Left lung (tissue), 10 donors: Measurements from ENCODE around the gene TALDO1. TPM values are rescaled to one million over a fixed set of nuclear protein-coding genes. Genes with fewer than 3 reads are reported as not detected.
A peak's percentile ranks its signal among the peaks of the same experiment; 100 is the strongest.

Source experiments
- ATAC-seq: fragments of 200-7000 bp; cut with Tn5 transposase; one replicate; pipeline ENCODE4 v1.9.1; 2020; ENCODE audit warnings: moderate library complexity
- DNase-seq, 4 donors: peaks; one replicate each; pipeline ENCODE4 v3.0.0-alpha.2; 2013 to 2020
- H3K27ac ChIP-seq, 2 donors: fragments of 200-600 bp; sonication (generic) in 1 of 2; one replicate each; pipeline versions ENCODE4 v1.5.0 to v1.8.0; 2020 to 2021
- H3K27me3 ChIP-seq, 2 donors: fragments of 200-600 bp; sonication (generic) in 1 of 2; one replicate each; pipeline versions ENCODE4 v1.5.0 to v1.8.0; 2020 to 2021
- H3K36me3 ChIP-seq, 2 donors: fragments of 200-600 bp; sonication (generic) in 1 of 2; one replicate each; pipeline versions ENCODE4 v1.5.0 to v1.8.0; 2020 to 2021
- H3K4me1 ChIP-seq, 2 donors: fragments of 200-600 bp; one replicate each; pipeline ENCODE4 v1.8.0; 2021
- H3K4me3 ChIP-seq, 2 donors: fragments of 200-600 bp; sonication (generic) in 1 of 2; one replicate each; pipeline versions ENCODE4 v1.5.0 to v1.8.0; 2020 to 2021; ENCODE audit warnings: mild to moderate bottlenecking in 1 of 2
- H3K9me3 ChIP-seq, 2 donors: fragments of 200-600 bp; sonication (generic) in 1 of 2; one replicate each; pipeline versions ENCODE4 v1.5.0 to v1.8.0; 2020 to 2021
- CTCF ChIP-seq, 2 donors: fragments of 200-600 bp; sonication (generic) in 1 of 2; IDR thresholded peaks; one replicate each; pipeline versions ENCODE4 v1.5.0 to v1.8.0; 2021; ENCODE audit warnings: antibody characterized with exemption in 2 of 2
- intact Hi-C, 2 donors: fragments of 100-400 bp; cut with DNase I; formaldehyde crosslinking; loops; one replicate each; pipeline versions ENCODE4 v1.11.2 to v1.14.2; 2022
- polyA plus RNA-seq, 6 donors: library from polyadenylated mRNA; unstranded; fragments of 120-200 nt; gene quantifications; one replicate each; pipeline ENCODE4 v1.2.1, GENCODE V29; 2013; ENCODE audit not compliant: insufficient read length in 6 of 6
- total RNA-seq, 2 donors: library from RNA; stranded (reverse); fragmentation: NEBNext Ultra II Directional; extraction: Animal tissue kit (Norgen Biotek cat#: 25700); gene quantifications; one replicate each; pipeline ENCODE4 v1.2.1, GENCODE V29; 2021
- donor health status: DM: no; HTN: yes; CAD: no.
- donor health status: DM: no; HTN: no; CAD: no.

Gene TALDO1
- total and polyA plus RNA-seq, 8 donors, result 100 to 322 (median 119) TPM

GRCh38 chr11:714436-714835 lies 32.8 kb upstream of the TALDO1 start:
- no peaks in the 10 kb centered on the region for H3K36me3 ChIP-seq

GRCh38 chr11:719214-720016 lies 27.8 kb upstream of the TALDO1 start:
- no peaks in the 10 kb centered on the region for H3K9me3 ChIP-seq
- ATAC-seq, result no peak
- TF ChIP-seq CTCF (IDR thresholded peaks at IDR 0.05), result no peak
- H3K4me1 ChIP-seq, result peaks cover 0 to 28% of the 10 kb centered on the region in 2 donors
- DNase-seq, result no peak
- H3K36me3 ChIP-seq, result peaks cover 0 to 10% of the 10 kb centered on the region in 2 donors
- intact Hi-C loops, result no loop called here
- peaks cover 21 to 60% of the 10 kb centered on the region in 2 donors for H3K27me3 ChIP-seq
- H3K27ac ChIP-seq, result no peak overlapping the region
- no peak overlapping the region for H3K4me3 ChIP-seq

More at GRCh38 chr11:714436-714835, 32.8 kb upstream of the TALDO1 start:
- intact Hi-C loops, result no loop called here
- Histone ChIP-seq H3K4me3 (no peak overlapping the region), H3K27ac (no peak overlapping the region), H3K9me3 (no peaks in the 10 kb centered on the region), H3K27me3 (peaks cover 0 to 42% of the 10 kb centered on the region in 2 donors), H3K4me1 (peaks cover 0 to 11% of the 10 kb centered on the region in 2 donors)
- no peak for TF ChIP-seq CTCF (IDR thresholded peaks at IDR 0.05)
- ATAC-seq (no peak), DNase-seq (no peak)

GRCh38 chr11:720017-720641 lies 27.1 kb upstream of the TALDO1 start:
- Histone ChIP-seq H3K27me3 (peaks cover 22 to 67% of the 10 kb centered on the region in 2 donors), H3K27ac (no peak overlapping the region), H3K4me1 (peaks cover 0 to 28% of the 10 kb centered on the region in 2 donors), H3K9me3 (no peaks in the 10 kb centered on the region), H3K4me3 (peak overlapping the region in 1 of 2 donors; percentile 18), H3K36me3 (peaks cover 0 to 12% of the 10 kb centered on the region in 2 donors)
- no peak for TF ChIP-seq CTCF (IDR thresholded peaks at IDR 0.05)
- no peak for DNase-seq
- no peak for ATAC-seq
- intact Hi-C loops, result no loop called here

GRCh38 chr11:720642-721246 lies 26.5 kb upstream of the TALDO1 start:
- Histone ChIP-seq H3K36me3 (peaks cover 0 to 12% of the 10 kb centered on the region in 2 donors), H3K27me3 (peaks cover 28 to 73% of the 10 kb centered on the region in 2 donors), H3K4me3 (peak overlapping the region in 1 of 2 donors; percentile 18), H3K9me3 (no peaks in the 10 kb centered on the region), H3K27ac (no peak overlapping the region), H3K4me1 (peaks cover 0 to 32% of the 10 kb centered on the region in 2 donors)
- intact Hi-C loops, result no loop called here
- ATAC-seq (no peak), DNase-seq (no peak)
- TF ChIP-seq CTCF (IDR thresholded peaks at IDR 0.05), result no peak
